HG03039 (cell line): ENCODE measurements around the gene CFAP300.

Source experiments
- ATAC-seq: cut with Tn5 transposase; IDR thresholded peaks from one replicate; pipeline ENCODE4 v1.9.1; 2021; ENCODE audit warnings: mild to moderate bottlenecking, moderate library complexity; ENCODE audit not compliant: unreplicated experiment

The CFAP300 gene

GRCh38 chr11:102119997-102120396, 72.8 kb downstream of the CFAP300 start:
- ATAC-seq: no peak

- no peak for ATAC-seq
Measured at GRCh38 chr11:102120437-102120973, 73.3 kb downstream of the CFAP300 start.

DNA sequence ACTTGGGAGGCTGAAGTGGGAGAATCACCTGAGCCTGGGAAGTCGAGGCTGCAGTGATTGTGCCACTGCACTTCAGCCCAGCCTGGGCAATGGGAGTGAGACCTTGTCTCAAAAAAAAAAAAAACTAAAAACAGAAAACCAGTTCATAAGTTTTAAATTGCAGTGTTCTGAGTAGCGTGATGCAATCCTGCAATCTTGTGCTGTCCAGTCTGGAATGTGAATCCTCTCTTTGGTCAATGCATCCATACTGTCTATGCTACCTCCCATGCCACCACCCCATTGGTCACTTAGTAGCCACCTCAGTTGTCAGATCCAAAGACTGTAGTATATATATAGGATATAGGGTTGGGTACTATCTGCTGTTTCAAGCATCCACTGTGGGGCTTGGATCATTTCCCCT, 74.1 kb downstream of the CFAP300 start:
- no peak for ATAC-seq
